GM18517 (cell line): ENCODE results near the gene TAF12.
"Not testable (repeated sequence)": the region's sequence is repeated elsewhere in the genome, so short reads cannot be mapped to it uniquely, and the experiment has no call there.

ENCODE experiments used
- ATAC-seq: cut with Tn5 transposase; IDR thresholded peaks from one replicate; pipeline ENCODE4 v1.9.1; 2021; ENCODE audit warnings: mild to moderate bottlenecking, moderate library complexity; ENCODE audit not compliant: unreplicated experiment

The TAF12 gene

GRCh38 chr1:28642847-28643635 lies at the start of gene TAF12:
Gene TAF12 (minus strand): TSS chr1:28643067. CDS start chr1:28622081, 20,986 bp downstream.
- ATAC-seq, result peak; percentile 70

GRCh38 chr1:28691627-28692026 lies 48.8 kb upstream of the TAF12 start:
- ATAC-seq, result not testable (repeated sequence)

- ATAC-seq, result no peak
Measured at GRCh38 chr1:28684937-28685336, 42.1 kb upstream of the TAF12 start.

GRCh38 chr1:28682840-28683239 lies 40.0 kb upstream of the TAF12 start:
- no peak for ATAC-seq

- ATAC-seq, result no peak
Measured at GRCh38 chr1:28680151-28680550, 37.3 kb upstream of the TAF12 start.

- ATAC-seq, result no peak
Measured at GRCh38 chr1:28675924-28676257, 33.0 kb upstream of the TAF12 start.

GRCh38 chr1:28672971-28673370 lies 30.1 kb upstream of the TAF12 start:
- not testable (repeated sequence) for ATAC-seq

GRCh38 chr1:28671254-28671780 lies 28.4 kb upstream of the TAF12 start:
- ATAC-seq, result no peak

GRCh38 chr1:28668956-28669723 lies 26.3 kb upstream of the TAF12 start:
- ATAC-seq, result peak; percentile 35

- ATAC-seq, result peak; percentile 66
Measured at GRCh38 chr1:28668191-28668955, 25.5 kb upstream of the TAF12 start, which contains the start of gene GMEB1. Gene GMEB1 (plus strand): TSS chr1:28668784. CDS start chr1:28683613, 14,829 bp downstream.

- ATAC-seq, result no peak
Measured at GRCh38 chr1:28666806-28667205, 23.9 kb upstream of the TAF12 start.

- no peak for ATAC-seq
Measured at GRCh38 chr1:28663871-28664470, 21.1 kb upstream of the TAF12 start.

GRCh38 chr1:28656335-28656734 lies 13.5 kb upstream of the TAF12 start:
- ATAC-seq, result no peak

GRCh38 chr1:28655448-28656311 lies 12.8 kb upstream of the TAF12 start:
- ATAC-seq, result not testable (repeated sequence)

- ATAC-seq, result not testable (repeated sequence)
Measured at GRCh38 chr1:28653870-28654269, 11.0 kb upstream of the TAF12 start.

GRCh38 chr1:28653063-28653462 lies 10.2 kb upstream of the TAF12 start:
- not testable (repeated sequence) for ATAC-seq

GRCh38 chr1:28648474-28649198 lies 5.8 kb upstream of the TAF12 start, which contains the start of gene RNU11:
Gene RNU11 (plus strand): TSS chr1:28648600.
- peak; percentile 74 for ATAC-seq

- peak; percentile 70 for ATAC-seq
Measured at GRCh38 chr1:28648008-28648473, 5.2 kb upstream of the TAF12 start.

GRCh38 chr1:28646040-28646439 lies 3.2 kb upstream of the TAF12 start:
- ATAC-seq, result no peak
